ENCODE measurements around the gene ARL2BP.

DNA sequence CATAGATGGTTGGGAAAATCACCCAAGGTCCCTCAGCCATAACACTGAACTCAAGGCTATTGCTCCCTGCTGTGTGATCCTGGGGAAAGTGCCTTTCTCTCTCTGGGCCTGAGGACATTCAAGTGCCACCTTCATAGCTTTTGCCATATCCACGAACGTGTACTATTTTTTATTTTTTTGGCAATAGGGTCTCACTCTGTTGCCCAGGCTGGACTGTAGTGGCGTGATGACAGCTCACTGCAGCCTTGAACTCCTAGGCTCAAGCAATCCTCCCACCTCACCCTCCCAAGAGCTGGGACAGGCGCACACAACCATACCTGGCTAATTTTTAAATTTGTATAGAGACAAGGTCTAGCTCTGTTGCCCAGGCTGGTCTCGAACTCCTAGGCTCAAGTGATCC, 28.8 kb downstream of the ARL2BP start:
- TF ChIP-seq POLR2A (IDR thresholded peaks at IDR 0.05; ENCODE audit: low read depth, low read length) (no peak), MXI1 (IDR thresholded peaks at IDR 0.05; ENCODE audit: borderline replicate concordance, low read depth, low read length) (no peak), RFX5 (IDR thresholded peaks at IDR 0.05; ENCODE audit: low read depth, low read length) (no peak), MAFK (IDR thresholded peaks at IDR 0.05; ENCODE audit: low read depth, low read length) (no peak), RAD21 (IDR thresholded peaks at IDR 0.05; ENCODE audit: low read length) (no peak), RCOR1 (IDR thresholded peaks at IDR 0.05; ENCODE audit: insufficient replicate concordance, low read length) (no peak)
- TF ChIP-seq, protein P1, sequence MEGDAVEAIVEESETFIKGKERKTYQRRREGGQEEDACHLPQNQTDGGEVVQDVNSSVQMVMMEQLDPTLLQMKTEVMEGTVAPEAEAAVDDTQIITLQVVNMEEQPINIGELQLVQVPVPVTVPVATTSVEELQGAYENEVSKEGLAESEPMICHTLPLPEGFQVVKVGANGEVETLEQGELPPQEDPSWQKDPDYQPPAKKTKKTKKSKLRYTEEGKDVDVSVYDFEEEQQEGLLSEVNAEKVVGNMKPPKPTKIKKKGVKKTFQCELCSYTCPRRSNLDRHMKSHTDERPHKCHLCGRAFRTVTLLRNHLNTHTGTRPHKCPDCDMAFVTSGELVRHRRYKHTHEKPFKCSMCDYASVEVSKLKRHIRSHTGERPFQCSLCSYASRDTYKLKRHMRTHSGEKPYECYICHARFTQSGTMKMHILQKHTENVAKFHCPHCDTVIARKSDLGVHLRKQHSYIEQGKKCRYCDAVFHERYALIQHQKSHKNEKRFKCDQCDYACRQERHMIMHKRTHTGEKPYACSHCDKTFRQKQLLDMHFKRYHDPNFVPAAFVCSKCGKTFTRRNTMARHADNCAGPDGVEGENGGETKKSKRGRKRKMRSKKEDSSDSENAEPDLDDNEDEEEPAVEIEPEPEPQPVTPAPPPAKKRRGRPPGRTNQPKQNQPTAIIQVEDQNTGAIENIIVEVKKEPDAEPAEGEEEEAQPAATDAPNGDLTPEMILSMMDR (conservative IDR thresholded peaks at IDR 0.05; ENCODE audit: low read depth, low read length) = no peak
- TF ChIP-seq, protein P2, sequence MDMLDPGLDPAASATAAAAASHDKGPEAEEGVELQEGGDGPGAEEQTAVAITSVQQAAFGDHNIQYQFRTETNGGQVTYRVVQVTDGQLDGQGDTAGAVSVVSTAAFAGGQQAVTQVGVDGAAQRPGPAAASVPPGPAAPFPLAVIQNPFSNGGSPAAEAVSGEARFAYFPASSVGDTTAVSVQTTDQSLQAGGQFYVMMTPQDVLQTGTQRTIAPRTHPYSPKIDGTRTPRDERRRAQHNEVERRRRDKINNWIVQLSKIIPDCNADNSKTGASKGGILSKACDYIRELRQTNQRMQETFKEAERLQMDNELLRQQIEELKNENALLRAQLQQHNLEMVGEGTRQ (IDR thresholded peaks at IDR 0.05; ENCODE audit: low read depth, low read length) = no peak
